Measurements from ENCODE around the gene C22orf39.

C22orf39 gene

GRCh38 chr22:19434401-19434800, 13.1 kb downstream of the C22orf39 start:
- in situ Hi-C loops (cut with HindIII; ENCODE audit: low sequenced_read_pairs) = no loop called here

GRCh38 chr22:19432133-19432851, 15.2 kb downstream of the C22orf39 start, which contains the start of gene MRPL40:
Gene MRPL40 (plus strand): TSS chr22:19432545. CDS start chr22:19432555, 10 bp downstream.
- in situ Hi-C loops (cut with HindIII; ENCODE audit: low sequenced_read_pairs) = no loop called here

- in situ Hi-C loops (cut with HindIII; ENCODE audit: low sequenced_read_pairs) = no loop called here
These were observed 15.8 kb downstream of the C22orf39 start, which contains the start of gene HIRA for GRCh38 chr22:19431649-19432132. Gene HIRA (minus strand): TSS chr22:19431733. CDS start chr22:19431476, 257 bp downstream.

GRCh38 chr22:19430890-19431541, 16.5 kb downstream of the C22orf39 start:
- in situ Hi-C loops (cut with HindIII; ENCODE audit: low sequenced_read_pairs) = no loop called here

- in situ Hi-C loops (cut with HindIII; ENCODE audit: low sequenced_read_pairs) = no loop called here
These were observed 17.3 kb downstream of the C22orf39 start for GRCh38 chr22:19429950-19430889.

GRCh38 chr22:19424186-19424500, 23.4 kb downstream of the C22orf39 start:
- in situ Hi-C loops (cut with HindIII; ENCODE audit: low sequenced_read_pairs) = no loop called here

- in situ Hi-C loops (cut with HindIII; ENCODE audit: low sequenced_read_pairs) = no loop called here
These were observed 24.8 kb downstream of the C22orf39 start for GRCh38 chr22:19422440-19423301.

GRCh38 chr22:19420321-19420720, 27.2 kb downstream of the C22orf39 start:
- in situ Hi-C loops (cut with HindIII; ENCODE audit: low sequenced_read_pairs) = no loop called here

GRCh38 chr22:19419464-19420178, 27.9 kb downstream of the C22orf39 start:
- in situ Hi-C loops (cut with HindIII; ENCODE audit: low sequenced_read_pairs) = no loop called here

GRCh38 chr22:19419086-19419463, 28.4 kb downstream of the C22orf39 start:
- in situ Hi-C loops (cut with HindIII; ENCODE audit: low sequenced_read_pairs) = no loop called here

GRCh38 chr22:19412923-19413322, 34.6 kb downstream of the C22orf39 start:
- in situ Hi-C loops (cut with HindIII; ENCODE audit: low sequenced_read_pairs) = no loop called here

- in situ Hi-C loops (cut with HindIII; ENCODE audit: low sequenced_read_pairs) = no loop called here
These were observed 35.0 kb downstream of the C22orf39 start for GRCh38 chr22:19412478-19412877.

- in situ Hi-C loops (cut with HindIII; ENCODE audit: low sequenced_read_pairs) = no loop called here
These were observed 35.8 kb downstream of the C22orf39 start for GRCh38 chr22:19411690-19412045.

GRCh38 chr22:19410941-19411689, 36.4 kb downstream of the C22orf39 start:
- in situ Hi-C loops (cut with HindIII; ENCODE audit: low sequenced_read_pairs) = no loop called here

- in situ Hi-C loops (cut with HindIII; ENCODE audit: low sequenced_read_pairs) = no loop called here
These were observed 39.6 kb downstream of the C22orf39 start for GRCh38 chr22:19407649-19408606.

- in situ Hi-C loops (cut with HindIII; ENCODE audit: low sequenced_read_pairs) = no loop called here
These were observed 40.7 kb downstream of the C22orf39 start for GRCh38 chr22:19406846-19407245.

- in situ Hi-C loops (cut with HindIII; ENCODE audit: low sequenced_read_pairs) = no loop called here
These were observed 41.2 kb downstream of the C22orf39 start for GRCh38 chr22:19406281-19406811.

GRCh38 chr22:19405652-19406051, 41.9 kb downstream of the C22orf39 start:
- in situ Hi-C loops (cut with HindIII; ENCODE audit: low sequenced_read_pairs) = no loop called here
